HG03354 (cell line): ENCODE results near the gene ABITRAM.
"Not testable (repeated sequence)": the region's sequence is repeated elsewhere in the genome, so short reads cannot be mapped to it uniquely, and the experiment has no call there.

ENCODE experiments used
- ATAC-seq: cut with Tn5 transposase; IDR thresholded peaks from one replicate; pipeline ENCODE4 v1.9.1; 2021; ENCODE audit warnings: mild to moderate bottlenecking; ENCODE audit not compliant: unreplicated experiment, poor library complexity, severe bottlenecking

The ABITRAM gene, protein sequence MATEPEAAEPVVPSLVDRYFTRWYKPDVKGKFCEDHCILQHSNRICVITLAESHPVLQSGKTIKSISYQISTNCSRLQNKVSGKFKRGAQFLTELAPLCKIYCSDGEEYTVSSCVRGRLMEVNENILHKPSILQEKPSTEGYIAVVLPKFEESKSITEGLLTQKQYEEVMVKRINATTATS

DNA sequence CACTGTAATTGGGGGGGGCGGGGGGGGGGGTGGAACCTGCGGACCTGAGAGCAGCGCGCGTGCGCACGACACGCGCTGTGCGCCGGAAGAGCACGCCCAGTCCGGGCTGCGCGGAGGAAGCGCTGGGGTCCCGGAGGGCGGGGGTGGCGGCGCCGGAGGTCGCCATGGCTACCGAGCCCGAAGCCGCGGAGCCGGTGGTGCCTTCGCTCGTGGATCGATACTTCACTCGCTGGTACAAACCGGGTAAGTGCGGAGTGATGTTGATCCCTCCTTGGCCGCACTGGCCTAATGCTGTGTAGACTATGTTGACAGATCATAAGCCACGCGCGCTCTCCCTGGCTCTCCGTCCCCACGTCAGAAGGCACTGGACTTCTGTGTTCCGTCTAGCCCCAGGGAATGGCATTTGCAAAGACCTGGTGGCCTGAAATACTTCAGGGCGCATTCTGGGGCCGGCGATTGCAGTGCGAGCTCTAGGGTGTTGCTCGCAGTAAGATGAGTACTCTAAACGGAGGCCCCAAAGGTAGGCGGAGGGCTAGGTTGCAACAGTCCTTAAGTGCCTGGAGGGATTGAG is at the start of gene ABITRAM:
ABITRAM (plus strand) TSS at position 78 of the 571 bp plus-strand sequence; CDS start at position 165, 87 bp downstream.
- ATAC-seq, result peak; percentile 86

DNA sequence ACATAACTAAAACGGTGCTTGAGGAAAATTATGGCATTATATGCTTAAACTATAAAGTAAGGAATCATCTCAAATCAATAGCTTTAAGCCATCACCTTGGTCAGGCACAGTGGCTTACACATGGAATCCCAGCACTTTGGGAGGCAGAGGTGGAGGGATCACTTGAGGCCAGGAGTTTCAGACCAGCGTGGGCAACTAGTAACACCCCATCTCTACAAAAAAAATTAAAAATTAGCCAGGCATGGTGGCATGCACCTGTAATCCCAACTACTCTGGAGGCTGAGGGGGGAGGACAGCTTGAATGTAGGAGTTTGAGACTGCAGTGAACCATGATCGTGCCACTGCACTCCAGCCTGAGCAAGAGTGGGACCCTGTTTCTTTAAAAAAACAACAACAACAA is 49.5 kb upstream of the ABITRAM start:
- no peak for ATAC-seq

DNA sequence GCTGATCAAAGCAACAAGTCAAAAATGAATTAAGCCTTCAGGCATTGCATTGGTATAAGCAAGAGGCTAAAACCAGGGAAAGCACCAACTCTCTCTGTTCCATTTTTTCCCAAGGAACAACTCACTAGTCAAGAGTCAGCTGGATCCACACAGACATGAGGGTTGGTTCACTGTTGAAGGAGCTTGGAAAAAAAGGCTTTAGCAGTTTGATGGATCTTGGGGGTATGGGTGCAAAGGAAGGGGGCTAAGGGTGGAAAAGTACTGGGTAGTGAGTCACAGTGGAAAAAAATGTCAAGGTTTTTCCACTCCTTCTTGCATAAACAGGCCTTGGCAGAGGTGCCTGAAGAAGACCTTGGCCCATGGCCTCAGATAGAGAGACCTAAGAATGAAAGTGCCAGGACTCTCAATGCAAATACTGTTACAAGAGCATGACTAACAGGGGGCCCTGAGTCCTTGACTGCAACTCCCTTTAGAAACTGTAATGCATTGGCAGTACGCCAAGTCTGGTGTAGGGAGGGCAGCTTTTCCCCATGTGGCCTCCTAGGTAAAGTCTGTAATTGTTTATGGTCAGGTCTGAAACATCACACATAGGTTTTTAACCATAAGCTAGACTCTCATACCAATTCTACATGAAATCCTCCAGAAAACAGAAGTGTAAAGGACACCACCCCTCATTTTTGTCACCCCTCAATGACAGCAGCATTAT is 48.4 kb upstream of the ABITRAM start:
- peak; percentile 98 for ATAC-seq

DNA sequence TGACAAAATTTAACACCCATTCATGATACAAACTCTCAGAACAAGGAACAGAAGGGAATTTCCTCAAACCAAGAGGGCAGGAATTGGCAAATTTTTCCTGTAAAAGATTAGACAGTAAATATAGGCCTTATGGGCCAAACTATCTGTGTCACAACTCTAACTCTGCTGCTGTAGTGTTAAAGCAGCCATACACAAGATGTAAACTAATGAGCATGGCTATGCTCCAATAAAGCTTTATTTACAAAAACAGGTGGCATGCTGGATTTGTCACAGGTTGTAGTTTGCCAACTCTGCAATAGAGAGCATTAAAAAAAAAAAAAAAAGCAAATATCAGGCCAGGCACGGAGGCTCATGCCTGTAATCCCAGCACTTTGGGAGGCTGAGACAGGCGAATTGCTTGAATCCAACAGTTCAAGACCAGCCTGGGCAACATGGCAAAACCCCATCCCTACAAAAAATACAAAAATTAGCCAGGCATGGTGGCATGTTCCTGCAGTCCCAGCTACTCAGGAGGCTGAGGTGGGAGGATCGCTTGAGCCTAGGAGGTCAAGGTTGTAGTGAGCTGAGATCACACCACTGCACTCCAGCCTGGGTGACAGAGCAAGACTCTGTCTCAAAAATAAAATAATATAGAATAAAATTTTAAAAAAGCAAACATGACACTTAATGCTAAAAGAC is 47.5 kb upstream of the ABITRAM start:
- not testable (repeated sequence) for ATAC-seq

DNA sequence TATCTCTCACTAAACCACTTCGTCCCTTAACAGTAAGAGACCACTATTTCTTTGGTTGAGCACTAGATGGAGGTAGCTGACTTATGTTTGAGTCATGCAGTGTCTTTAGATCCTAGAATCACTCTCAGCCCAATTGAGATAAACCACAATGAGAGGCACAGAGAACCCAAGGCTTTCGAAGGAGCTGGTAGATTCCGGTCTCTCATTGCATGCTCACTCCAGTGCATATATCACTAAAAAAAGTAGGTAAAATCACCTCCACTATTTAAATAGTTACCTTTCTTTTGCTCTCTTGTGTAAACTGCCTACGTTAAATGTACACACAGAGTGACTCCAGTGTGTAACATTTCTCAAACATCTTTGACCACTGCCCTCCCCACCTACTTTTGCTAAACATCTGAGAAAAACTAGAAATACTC is 44.5 kb upstream of the ABITRAM start:
- no peak for ATAC-seq

DNA sequence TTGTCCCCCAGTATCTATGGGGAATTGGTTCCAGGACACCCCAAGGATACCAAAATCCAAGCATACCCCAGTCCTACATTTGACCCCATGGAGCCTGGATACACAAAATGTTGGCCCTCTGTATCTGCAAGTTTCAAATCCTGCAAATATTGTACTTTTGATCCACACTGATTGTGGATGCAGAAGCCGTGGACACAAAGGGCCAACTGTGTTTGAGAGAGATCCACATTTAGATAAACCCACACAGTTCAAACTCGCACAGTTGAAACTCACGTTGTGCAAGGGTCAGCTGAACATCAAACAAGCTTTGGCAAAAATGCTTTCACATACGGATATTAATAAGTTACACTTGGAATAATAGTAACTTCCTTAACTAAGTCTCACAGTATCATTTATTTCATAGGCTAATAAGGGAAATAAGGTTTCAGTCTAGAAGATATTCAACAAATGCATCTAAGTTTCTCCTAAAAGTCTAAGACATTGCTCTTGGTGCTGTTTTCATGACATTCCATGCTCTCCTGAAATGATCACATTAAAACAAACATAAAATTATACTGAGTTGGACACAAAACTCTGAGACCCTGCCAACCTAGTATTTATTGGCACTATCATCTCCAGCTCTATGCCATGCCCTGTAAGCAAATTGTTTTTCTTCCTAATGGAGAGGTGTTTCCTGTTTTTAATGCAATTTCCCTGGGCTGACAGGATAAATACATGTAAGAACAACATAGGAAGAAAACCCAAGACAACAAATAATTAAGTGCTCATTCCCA is 39.8 kb upstream of the ABITRAM start:
- no peak for ATAC-seq

DNA sequence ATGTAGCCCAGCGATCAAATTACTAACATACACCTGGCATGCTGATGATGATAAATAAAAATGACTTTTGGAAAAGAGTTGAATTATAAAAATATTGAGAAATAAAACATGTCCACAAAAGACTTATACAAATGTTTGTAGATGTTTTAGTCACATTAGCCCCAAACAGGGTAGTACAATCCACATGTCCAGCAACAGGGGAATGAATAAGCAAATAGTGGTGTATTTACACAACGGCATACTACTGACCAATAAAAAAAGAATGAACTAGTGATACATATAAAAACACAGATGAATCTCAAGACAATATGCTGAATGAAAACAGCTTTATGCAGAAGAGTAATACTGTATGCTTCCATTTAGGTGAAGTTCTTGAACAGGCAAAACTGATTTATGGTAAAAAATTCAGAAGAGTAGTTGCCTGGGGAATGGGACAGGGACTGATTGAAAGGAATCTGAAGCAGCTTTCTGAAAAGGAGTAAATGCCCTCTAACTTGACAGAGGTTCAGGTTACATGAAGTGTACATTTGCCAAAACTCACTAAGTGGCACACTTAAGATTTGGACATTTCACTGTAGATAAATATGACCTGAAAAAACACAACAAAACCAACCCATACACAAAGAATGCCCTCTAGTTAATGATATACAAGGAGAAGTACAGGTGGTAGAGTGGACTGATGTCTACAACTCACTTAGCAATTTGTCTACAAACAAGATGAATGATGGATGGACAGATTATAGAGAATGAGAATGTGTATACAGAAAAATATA is 36.7 kb upstream of the ABITRAM start:
- ATAC-seq, result no peak

DNA sequence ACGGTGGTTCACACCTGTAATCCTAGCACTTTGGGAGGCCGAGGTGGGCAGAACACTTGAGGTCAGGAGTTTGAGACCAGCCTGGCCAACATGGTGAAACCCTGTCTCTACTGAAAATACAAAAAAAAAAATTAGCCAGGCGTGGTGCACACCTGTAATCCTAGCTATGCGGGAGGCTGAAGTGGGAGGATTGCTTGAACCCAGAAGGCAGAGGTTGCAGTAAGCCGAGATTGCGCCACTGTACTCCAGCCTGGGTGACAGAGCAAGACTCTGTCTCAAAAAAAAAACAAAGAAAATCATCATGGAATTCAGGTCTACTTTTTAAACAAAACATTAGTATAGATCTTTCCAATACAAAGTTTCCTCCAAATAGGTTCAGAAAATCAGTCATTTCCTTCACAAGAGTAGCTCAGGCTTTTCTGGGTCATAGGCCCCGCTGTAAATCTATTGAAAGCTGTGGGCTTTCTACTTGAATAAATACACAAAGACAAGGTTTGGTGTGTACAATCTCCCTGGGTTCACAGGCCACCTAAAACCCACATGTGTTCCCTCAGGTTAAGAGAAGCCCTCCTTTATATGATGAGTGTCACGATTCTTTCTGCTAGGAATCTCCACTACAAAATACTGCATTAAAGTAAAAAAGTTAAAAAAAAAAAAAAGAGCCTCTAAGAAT is 35.0 kb upstream of the ABITRAM start:
- ATAC-seq, result not testable (repeated sequence)

DNA sequence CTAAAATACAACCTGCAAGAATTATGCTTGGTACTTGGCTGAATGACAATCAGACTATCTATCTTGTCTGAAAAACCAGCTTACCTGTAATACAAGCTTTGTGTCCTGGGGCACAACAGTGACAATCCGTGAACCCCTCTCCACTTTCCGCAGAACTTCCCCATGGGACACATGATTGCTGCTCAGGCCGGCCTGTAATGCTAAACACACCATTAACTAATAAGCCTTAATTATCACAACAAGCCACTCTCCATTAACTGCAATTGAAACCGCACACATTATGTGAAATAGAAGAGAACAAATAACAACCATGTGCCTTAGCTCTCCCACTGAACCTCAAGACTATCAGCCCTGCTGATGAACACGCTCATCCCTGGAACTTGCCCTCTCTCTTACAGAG is 34.0 kb upstream of the ABITRAM start:
- ATAC-seq, result no peak

DNA sequence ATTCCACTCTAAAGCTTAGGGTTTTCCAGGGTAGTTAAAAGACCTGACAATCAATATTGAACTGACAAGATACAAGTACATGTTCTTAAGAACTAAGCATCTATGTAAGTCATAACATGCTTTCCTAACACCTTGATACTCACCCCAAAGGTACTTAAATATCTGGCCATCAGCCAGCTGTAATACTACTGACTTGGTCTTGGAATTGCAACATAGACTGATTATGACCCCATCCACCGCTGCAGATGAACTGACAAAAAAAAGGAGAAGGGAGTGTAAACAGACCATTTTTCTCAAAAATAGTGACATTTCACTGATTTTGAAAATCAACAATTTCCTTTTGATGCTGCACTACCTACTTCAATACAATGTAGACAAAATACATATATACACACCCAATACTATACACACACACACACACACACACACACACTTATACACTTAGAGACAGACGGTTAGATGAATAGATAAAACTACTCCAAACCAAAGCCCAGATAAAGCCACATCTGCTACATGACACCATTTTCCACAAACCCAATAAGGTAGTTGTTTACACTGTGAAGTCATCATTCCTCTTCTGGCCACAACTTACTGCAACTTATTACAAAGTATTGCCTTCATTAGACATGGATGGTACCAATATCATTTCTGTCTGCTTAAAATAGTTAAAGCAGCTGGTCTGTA is 30.6 kb upstream of the ABITRAM start:
- ATAC-seq, result no peak

DNA sequence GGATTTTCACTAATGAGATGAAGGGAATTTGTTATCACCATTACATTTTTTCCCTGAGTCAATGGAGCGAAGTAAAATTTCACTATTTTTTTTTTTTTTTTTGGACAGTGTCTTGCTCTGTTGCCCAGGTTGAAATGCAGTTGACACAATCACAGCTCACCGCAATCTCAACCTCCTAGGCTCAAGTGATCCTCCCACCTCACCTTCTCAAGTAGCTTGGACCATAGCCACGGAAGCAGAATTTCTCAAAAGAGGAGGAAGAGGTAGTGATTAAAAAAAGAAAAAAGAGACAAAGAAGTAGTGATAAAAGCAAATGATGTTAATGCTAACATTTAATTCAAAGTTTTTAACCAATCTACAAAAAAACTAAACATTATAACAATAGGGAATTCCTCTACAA is 30.0 kb upstream of the ABITRAM start:
- ATAC-seq, result no peak

DNA sequence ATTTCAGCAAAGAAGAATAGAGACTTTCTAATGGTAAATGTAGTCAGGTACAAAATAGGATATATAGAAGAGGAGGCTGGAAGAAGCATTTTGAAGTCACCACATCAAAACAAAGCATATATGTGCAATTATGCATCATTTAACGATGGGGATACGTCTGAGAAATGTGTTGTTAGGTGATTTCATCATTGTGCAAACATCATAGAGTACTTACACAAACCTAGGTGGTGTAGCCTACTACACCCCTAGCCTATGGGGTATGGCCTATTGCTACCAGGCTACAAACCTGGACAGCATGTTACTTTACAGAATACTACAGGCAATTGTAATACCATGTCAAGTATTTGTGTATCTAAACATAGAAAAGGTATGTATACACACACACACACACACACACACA is 28.7 kb upstream of the ABITRAM start:
- ATAC-seq, result no peak

DNA sequence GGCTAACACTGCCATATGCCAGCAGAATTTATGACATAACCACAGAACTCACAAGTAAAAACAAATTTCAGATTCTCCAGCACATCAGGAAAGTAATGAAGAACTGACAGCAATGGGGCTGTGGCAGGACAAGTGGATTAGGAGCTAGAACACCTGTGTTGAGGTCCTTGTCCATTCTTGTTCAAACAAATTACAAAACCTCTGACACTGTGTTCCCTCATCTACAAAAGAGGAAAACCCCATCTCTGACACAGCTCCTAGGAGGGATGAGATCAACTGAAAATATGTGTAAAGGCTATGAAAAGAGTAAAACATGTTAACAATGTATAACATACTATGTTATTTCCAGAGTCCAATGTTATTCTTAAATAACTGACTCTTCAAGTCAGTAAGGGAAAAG is 23.8 kb upstream of the ABITRAM start:
- no peak for ATAC-seq

DNA sequence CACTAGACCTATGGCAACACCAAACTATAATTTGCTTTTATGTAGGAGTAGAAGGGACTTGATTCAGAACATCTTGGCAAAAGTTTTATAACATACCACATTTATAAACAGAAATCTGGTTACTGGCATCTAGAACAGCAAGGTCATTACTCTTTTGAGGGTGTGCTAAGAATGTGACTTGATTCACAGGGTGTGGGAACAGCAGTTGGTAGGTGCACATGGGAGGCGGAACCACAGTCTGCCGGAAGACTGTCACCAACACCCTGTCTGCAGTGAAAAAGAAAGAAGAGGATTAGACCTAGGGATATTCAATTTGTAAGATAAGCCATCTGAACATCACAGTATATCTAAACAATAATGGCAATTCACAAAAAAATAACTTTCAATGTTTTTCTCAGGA is 23.3 kb upstream of the ABITRAM start:
- ATAC-seq, result no peak

DNA sequence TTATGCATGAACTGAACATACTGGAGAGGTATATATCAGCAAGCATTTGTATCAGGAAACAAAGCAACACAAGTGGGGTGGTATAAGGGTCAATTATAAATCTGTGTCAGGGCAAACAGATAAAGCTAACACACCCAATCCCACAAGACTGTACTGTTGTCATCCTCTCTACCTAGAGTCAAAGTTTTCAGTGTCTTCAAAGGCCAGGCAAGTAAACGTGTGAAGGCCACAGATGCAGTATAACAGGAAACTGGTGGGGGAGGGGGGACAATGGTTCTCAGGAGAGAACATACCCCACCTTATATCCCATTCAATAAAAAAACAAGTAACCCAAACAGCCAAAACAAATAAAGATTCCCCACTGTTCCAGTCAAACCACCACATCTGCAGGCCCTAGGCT is 22.4 kb upstream of the ABITRAM start:
- ATAC-seq, result no peak

DNA sequence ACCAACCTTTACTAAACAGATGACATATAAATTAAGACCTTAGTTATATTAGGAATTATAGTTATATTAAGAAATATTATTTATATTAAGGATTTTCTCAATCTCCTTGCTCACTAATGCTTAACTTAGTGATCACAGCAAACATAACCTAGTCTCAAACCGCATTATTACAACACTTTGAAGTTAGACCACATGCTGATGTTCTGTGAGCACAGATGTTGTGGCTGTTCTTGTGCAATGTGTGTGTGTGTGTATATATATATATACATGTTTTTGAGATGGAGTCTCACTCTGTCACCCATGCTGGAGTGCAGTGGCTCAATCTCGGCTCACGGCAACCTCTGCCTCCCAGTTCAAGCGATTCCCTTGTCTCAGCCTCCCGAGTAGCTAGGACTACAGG is 20.8 kb upstream of the ABITRAM start:
- ATAC-seq, result no peak

DNA sequence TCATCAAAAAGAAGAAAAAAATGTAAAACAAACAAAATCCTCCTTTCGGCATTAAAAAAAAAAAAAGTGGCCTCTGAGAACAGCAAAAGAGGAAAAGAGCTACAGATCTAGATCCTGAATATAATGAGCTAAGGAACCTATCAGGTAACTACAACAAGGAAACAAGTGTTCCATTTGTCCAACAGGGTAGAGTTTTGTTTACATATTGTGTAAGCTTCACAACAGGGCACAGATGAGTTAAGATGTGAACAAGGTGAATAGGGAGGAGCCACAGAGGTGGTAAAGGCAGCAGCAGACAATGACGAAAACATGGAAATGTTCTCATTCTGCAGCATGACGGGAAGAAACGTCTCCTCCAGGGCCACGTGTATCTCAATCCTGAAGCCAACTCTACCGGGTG is 14.7 kb upstream of the ABITRAM start:
- no peak for ATAC-seq

DNA sequence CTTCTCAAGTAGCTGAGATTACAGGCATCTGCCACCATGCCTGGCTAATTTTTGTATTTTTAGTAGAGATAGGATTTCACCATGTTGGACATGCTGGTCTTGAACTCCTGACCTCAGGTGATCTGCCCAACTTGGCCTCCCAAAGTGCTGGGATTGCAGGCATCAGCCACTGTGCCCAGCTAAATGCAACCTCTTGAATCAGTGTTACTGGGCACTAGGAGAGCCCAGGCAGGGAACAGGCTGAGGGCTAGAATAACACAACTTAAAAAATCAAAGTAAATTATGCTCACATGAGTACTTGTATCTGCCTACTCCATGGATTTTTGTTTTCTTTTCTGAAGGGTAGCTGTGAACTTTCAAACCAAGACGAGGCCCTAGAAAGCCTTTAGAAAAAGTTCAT is 13.8 kb upstream of the ABITRAM start:
- not testable (repeated sequence) for ATAC-seq
